ENCODE measurements around the gene FBXO7. TPM values are rescaled to one million over a fixed set of nuclear protein-coding genes. Genes with fewer than 3 reads are reported as not detected.

The FBXO7 gene
- total RNA-seq, 1 experiment from 2014 or later, result 47.8 TPM

DNA sequence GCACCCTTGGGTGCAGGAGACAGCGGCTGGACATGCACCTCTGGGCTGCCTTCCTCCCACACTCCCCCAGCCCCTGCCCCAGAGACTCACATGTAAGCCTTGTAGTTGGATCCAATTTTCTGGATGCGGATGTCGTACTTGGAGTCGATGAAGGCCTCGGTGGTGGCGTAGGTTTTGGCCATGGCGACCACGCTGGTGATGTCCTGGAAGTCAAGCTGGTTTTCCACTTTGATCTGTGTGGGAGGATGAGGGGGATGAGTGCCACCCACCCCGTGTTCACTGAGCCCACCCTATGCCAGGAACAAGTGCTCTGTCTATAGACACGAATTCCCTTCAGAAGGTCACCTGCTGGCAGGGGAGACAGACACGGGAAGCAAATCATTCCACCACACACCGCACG lies 66.9 kb downstream of the FBXO7 start:
- Histone ChIP-seq H2BK20ac (ENCODE audit: low read depth, low read length, poor library complexity, severe bottlenecking) (no peak overlapping the region), H3K14ac (ENCODE audit: insufficient read depth, low read length) (no peak overlapping the region), H3K4me1 (ENCODE audit: insufficient read depth, low read length) (no peaks in the 10 kb centered on the region), H3K79me2 (ENCODE audit: insufficient read depth, low read length) (no peaks in the 10 kb centered on the region), H2BK5ac (ENCODE audit: insufficient read length, low read length) (no peak overlapping the region), H2AFZ (ENCODE audit: low read length) (no peak overlapping the region), H3K23ac (ENCODE audit: insufficient read length, low read depth, low read length) (no peak overlapping the region), H3T11ph (ENCODE audit: low read length) (no peak overlapping the region), H3K4ac (ENCODE audit: low read depth, low read length) (no peak overlapping the region), H3K23me2 (ENCODE audit: insufficient read length, low read depth, low read length, poor library complexity, severe bottlenecking) (no peaks in the 10 kb centered on the region), H2BK12ac (ENCODE audit: insufficient read length, low read depth, low read length) (no peak overlapping the region), H2AK5ac (ENCODE audit: insufficient read length, low read length) (no peak overlapping the region), H3K18ac (ENCODE audit: insufficient read length, low read depth, low read length) (no peak overlapping the region), H3K9me3 (ENCODE audit: control insufficient read depth, low read depth, low read length) (no peaks in the 10 kb centered on the region), H2BK15ac (ENCODE audit: low read depth, low read length) (no peak overlapping the region), H3K27me3 (ENCODE audit: insufficient read depth, low read length) (no peaks in the 10 kb centered on the region; the same call in 1 of the 2 replicates), H3K27ac (ENCODE audit: insufficient read length, low read depth, low read length) (no peak overlapping the region), H4K91ac (ENCODE audit: insufficient read length, low read depth, low read length) (no peak overlapping the region), H4K20me1 (ENCODE audit: control insufficient read depth, insufficient read depth, insufficient read length) (no peaks in the 10 kb centered on the region), H3K4me2 (ENCODE audit: insufficient read depth, insufficient read length, low read length) (no peak overlapping the region), H3K79me1 (ENCODE audit: insufficient read depth, low read depth, low read length, poor library complexity, severe bottlenecking) (no peaks in the 10 kb centered on the region), H4K5ac (ENCODE audit: insufficient read length, low read depth, low read length) (no peak overlapping the region), H4K8ac (replicated peaks; ENCODE audit: insufficient read length, low read depth, low read length) (no peak overlapping the region), H3K56ac (ENCODE audit: insufficient read length, low read depth, low read length) (no peak overlapping the region), H2BK120ac (ENCODE audit: low read depth, low read length, poor library complexity, severe bottlenecking) (no peak overlapping the region), H3K9ac (ENCODE audit: extremely low read depth, insufficient read length, low read length) (no peak overlapping the region)
- Mint-ChIP-seq H3K9me3 (peaks cover 0 to 2% of the 10 kb centered on the region in 2 experiments; a peak in 2 of 5 replicates), H3K4me3 (no peak overlapping the region), H3K36me3 (ENCODE audit: insufficient read depth in 1 of 3, low read depth in 3 of 3) (peaks cover 0 to 25% (median 15%) of the 10 kb centered on the region in 3 experiments; a peak in 5 of 7 replicates), H3K27me3 (ENCODE audit: low read depth) (peaks cover 5% of the 10 kb centered on the region; the same call in 1 of the 2 replicates), H3K4me1 (no peaks in the 10 kb centered on the region), H3K27ac (no peak overlapping the region)
- no CpG with 5 or more reads among the region's 13 CpGs for WGBS (ENCODE audit: extremely low coverage, insufficient read length, low lambda C conversion rate)
- DNase-seq, result no peak
- TF ChIP-seq, protein P1, sequence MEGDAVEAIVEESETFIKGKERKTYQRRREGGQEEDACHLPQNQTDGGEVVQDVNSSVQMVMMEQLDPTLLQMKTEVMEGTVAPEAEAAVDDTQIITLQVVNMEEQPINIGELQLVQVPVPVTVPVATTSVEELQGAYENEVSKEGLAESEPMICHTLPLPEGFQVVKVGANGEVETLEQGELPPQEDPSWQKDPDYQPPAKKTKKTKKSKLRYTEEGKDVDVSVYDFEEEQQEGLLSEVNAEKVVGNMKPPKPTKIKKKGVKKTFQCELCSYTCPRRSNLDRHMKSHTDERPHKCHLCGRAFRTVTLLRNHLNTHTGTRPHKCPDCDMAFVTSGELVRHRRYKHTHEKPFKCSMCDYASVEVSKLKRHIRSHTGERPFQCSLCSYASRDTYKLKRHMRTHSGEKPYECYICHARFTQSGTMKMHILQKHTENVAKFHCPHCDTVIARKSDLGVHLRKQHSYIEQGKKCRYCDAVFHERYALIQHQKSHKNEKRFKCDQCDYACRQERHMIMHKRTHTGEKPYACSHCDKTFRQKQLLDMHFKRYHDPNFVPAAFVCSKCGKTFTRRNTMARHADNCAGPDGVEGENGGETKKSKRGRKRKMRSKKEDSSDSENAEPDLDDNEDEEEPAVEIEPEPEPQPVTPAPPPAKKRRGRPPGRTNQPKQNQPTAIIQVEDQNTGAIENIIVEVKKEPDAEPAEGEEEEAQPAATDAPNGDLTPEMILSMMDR (conservative IDR thresholded peaks at IDR 0.05), result no peak

Measured in H9 (cell line).